NCI-H1092 (cell line): ENCODE data around the gene CRTAC1.

Experiments used
- DNase-seq: peaks from one replicate; lab custom pipeline; 2025; lab: John Stamatoyannopoulos, UW

CRTAC1 gene

DNA sequence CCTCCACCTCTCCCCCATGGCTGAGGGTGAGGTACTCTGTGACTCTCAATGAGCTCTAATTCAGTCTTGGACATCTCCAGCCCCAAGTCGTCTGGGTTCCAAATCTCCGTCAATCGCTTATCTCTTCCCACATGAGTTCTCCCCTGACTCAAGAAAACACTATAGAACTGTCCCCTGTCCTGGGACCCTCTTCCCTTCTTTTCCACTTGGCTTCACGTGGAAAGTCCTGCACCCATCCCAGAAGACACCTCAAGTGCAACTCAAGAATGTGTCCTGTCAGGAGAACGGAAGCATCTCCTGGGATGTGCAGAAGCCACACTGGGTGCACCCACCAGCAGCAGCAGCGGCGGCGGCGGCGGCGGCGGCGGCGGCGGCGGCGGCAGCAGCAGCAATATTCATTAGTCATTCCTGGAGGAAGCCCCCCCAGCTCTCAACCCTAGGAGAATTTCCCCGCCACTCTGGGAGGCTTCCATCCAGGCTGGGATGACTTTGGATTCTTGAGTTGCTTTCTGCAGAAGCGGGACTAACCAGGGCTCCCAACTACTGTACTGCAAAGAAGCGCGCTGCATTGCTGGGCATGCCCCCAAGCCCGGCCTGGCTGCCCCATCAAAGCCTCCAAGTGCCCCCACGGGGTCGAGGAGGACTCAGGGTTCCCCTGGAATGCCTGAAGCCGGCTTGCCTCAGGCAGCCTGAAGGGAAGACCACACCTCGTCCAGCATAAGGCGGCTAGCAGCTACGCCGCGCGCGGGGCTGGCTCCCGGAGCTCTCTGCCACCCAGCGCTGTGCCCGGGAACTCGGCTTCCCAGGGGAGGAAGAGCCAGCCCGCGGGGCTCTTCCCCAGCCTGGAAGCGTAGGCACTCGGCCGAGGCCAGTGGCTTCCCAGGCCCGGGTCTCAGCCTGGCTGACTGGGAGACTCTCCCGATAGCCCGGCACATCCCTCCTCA lies 1.0 kb downstream of the CRTAC1 start:
- DNase-seq, result peak; percentile 10

DNA sequence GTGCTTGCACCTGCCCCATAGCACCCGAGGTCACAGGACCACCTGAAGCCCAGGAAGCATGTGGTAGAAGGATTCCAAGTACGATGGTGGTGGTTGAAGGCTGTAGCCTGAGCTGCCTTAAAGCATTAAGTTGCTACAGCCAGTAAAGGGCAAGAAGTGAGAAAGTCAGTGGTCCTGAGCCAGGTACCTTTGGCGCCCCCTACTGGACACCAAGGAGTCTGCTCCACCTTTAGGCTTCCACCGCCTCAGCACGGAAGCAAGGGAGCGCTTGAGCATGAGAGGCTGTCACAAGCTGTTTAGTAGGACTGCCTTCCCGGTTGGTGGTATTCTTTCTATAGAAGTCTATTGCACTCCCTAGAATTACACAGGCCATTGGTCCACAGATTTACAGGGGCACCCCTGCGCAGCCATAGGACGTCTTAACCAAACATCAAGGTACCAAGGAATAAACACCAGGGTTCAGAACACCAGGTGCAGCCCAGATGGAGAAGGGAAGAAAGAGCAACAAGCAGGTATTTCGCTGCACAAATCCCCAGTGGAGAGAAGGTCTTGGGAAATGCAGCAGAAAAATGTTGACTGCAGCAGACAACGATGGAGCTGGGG lies 2.2 kb downstream of the CRTAC1 start:
- DNase-seq, result peak; percentile 28

DNA sequence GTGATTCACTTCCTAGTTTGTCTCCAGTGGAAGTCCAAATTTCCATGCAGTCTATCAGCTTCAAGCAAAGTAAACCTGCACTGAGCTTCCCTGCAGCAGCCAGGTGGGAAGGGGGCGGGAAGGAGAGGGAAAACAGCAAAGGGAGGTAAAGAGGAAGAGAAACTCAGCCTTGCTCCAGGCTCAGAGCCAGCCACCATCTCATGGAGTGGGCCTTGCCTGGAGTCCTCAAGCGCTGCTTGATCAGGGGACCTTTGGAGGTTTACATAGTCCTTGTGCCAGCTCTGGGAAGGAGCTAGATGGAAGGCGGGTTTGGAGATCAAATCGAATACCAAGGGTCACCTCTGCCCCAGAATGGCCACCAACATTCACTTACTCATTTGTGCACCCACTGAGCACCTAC lies 7.4 kb downstream of the CRTAC1 start:
- DNase-seq, result no peak

DNA sequence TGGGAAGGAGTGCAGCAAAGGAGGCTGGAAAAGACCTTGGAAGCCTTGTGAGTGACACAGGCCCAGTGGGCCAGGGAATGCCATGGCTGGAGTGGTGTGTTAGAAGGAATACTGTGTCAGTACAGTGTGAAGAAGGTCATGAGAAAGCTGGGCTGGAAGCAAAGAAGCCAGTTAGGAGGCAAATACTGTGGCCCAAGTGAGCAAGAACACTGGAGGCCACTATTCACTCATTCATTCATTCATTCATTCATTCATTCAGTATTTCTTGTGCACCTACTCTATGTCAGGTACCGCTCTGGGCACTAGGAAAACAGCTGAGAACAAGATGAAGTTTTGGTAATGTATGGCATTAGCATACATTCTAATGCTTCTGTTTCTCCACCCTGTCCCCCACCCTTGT lies 9.6 kb downstream of the CRTAC1 start:
- DNase-seq, result no peak

DNA sequence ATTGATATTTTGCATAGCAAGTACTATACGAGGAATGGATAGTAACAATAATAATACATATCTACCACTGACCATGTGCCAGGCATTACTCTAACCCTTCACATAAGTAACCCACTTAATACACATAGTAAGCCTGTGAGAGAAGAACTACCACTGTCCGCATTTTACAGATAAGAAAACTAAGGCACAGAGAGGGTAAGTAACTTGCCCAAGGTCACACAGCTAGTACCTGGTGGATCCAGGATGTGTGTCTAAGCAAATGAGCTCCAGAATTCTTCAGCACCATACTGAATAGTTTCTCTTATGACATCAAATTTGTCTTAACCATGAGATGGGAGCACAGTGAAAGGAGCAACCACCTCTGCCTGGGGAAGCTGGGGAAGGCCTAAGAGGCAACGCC lies 10.2 kb downstream of the CRTAC1 start:
- DNase-seq, result no peak

DNA sequence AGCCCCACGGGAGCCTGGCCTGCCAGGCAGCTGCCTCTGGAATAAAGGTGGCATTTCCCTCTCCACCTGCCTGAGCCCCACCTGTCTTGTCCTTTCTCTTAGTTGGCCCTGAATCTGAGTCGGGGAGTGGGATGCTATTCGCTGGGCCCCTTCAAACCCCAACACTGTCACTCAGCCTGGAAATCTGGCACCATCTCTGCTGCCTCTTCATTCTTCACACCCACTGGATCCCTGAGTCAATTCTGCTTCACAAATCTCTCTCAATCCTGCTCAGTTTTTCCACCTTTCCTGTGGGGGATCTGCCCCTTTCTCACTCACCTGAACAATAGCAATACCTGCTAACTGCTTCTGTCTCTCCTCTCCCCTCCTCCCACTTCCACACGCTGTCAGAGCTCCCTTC lies 10.6 kb downstream of the CRTAC1 start:
- no peak for DNase-seq

DNA sequence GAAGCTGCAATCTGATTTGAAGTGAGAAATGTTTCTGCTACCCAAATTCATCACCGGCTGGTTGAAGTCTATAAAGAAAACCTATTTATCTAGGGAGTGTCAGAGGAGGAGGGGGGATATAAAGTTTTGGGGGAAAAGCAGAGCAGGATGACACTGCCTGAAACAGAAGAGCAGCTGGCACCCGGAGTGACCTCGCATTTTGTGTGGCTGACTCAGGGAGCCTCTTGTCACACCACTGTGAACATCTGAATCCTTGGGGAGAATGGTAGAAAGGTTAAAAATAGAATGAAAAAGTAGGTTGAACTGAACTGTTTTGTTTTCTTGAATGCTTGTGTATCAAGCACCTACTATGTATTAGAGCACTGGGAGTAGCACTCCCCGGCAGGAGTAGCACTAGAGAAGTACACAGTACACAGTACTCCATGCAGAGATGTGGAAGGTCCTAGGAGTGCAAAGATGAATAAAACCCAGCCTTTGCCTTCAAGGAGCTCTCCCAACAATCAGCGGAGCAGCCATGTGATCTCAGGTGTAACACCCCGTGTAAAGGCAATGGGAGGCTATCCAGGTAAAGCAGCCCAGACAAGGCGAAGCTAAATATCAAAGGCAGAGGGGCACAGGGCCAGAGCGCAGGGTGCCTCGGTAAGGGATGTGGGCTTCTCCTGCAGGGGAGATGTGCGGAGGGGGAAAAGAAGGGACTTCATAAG lies 13.5 kb downstream of the CRTAC1 start:
- no peak for DNase-seq

DNA sequence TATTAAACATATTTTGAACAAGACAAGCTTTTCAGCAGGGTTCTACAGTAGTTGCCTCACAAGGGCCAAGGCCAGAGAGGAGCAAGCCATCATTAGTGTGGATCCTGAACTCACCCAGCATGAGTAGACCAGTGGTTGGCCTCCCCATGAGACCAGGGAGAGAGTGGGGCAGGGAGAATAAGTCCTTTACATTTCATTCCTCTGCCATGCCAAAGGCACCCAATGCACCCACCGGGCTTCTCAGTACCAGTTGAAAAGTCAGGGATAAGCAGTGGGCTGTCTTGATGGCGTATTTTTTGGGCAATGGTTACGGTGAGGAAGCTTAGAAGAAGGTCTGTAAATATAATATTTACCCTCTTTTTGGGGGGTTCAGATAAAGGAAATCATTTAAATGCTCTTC lies 16.6 kb downstream of the CRTAC1 start:
- DNase-seq, result no peak

DNA sequence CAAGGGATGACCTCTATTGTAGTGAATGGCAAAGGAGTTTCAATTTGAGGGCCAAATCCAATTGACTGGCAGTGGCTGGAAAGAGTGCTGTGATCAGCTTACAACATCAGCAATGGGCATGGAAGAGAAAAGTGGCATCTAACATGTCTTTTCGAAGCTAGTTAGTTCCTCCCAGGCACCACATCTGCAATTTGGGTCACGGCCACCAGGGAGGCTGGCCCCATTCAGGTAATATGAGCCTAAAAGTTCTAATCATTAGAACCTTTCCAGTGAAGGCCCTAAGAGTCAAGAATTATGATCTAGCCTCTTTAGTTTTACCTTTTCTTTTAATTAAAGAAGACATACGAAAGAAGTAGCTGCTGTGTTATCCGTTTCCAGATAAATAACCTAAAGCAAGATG lies 17.3 kb downstream of the CRTAC1 start:
- no peak for DNase-seq

DNA sequence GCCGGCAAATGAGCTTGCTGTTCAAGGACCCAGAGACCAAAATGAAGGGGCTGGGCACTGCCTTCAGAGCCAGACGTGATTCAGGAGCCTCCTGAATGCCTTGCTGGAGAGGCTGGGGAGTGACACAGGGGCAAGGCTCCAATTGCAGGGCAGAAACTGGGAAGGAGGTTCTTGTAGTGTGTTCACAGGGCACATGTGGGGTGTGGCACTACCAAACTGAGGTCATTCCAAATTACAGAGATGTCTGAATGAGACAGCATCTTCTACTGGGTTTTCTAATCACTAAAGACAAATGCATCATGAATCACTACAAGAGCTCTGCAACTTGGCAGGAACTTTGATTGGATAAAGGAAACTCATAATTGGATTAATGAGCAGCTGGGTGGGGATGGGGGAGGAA lies 17.8 kb downstream of the CRTAC1 start:
- DNase-seq, result no peak

DNA sequence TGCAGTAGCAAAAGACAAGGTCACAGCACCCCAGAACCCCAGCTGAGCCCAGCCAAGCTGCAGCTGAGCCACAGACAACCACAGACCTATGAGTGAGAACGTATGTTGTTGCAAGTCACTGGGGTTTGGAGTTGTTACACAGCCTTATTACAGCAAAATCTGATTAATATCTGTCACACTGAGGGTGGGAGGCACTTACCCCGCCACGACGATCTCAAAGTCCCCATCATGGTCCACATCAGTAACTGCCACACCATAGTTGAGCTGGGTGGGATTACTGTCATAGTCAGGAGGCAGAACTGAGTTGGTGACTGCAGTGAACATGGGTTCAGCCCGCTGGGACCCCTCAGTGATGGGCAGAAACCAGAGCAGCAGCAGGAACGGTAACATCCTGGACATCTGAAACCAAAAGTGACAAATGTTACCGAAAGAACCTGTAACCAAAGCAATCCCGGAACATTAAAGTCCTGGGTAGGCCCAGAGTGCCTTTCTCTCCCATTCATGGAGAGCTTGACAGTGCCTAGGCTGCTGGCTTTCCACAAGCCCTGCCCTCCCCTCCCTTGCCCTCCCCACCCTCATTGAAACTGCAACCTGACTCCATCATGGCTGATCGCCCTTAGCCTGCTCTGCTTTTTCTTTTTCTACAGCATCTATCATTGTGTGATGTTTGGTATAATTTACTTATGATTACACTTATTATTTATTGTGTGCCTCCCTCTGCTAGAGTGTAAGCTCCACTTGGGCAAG lies 19.3 kb downstream of the CRTAC1 start:
- DNase-seq, result no peak

DNA sequence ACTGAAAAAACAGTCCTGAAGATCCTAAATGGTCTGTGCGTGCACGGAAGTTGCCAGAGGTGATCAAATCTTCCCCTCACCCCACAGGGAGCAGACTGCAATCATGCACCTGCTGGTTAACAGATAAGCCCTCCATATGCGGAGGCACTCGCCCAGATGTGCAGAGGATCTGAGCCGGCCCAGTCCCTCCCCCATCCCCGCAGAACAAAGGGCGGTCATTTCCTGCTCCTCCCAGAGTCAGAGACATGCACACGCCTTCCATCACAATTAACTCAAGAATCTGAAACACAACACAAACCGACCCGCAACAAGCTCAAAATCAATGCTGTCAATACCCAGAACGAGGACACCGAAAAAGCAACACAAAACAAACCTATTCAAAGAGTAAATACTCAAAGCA lies 24.2 kb downstream of the CRTAC1 start:
- no peak for DNase-seq

DNA sequence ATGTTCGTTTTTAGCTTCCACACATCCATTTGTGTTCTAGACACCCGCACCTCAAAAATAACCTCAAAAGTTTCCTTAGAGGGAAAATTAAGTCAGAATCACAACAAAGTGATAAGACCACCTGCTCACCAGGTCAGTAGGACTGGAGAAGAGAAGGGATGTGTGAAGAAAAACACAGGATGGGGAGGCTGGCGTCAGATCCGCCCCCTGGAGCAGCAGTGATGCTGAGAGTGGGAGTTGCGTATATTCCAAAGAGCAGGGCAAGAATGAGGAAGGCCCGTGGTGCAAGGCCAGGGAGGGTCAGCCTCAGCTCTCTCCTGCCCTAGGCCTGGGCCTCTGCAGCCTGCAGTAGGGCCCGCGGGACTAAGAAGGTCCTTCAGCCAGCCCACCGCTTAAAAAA lies 28.7 kb downstream of the CRTAC1 start:
- DNase-seq, result no peak

DNA sequence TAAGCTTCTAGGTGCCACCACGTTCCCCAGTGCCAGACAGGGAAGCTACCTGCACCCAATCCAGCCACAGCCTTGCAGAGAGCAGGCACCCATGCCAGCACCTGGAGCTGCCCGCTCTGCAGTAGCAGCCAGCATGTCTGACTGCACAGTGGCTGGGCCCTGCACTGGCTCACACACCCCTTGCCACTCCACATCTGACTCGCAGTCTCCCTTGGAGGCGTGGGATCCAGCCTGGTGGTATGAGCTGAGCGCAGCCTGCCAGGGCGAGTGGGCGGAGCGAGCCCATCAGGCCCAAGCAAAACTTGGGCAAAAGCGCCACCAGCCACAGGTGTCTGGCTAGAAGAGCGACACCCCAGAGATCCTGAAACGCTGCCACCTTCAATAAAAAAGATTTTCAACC lies 30.1 kb downstream of the CRTAC1 start:
- no peak for DNase-seq

DNA sequence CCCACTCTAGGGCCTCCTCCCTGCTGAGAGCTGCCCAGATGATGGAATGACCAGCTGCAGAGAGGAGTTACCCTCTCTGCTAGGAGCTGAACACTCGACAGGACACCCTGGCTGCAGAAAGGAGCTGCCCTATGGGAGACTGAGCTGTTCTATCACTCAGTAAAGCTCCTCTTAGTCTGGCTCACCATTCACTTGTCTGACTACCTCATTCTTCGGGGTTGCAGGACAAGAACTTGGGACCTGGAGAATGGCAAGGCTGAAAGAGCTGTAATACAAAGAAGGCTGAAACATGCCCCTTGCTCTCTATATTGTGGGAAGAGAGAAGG lies 30.5 kb downstream of the CRTAC1 start:
- DNase-seq, result no peak

DNA sequence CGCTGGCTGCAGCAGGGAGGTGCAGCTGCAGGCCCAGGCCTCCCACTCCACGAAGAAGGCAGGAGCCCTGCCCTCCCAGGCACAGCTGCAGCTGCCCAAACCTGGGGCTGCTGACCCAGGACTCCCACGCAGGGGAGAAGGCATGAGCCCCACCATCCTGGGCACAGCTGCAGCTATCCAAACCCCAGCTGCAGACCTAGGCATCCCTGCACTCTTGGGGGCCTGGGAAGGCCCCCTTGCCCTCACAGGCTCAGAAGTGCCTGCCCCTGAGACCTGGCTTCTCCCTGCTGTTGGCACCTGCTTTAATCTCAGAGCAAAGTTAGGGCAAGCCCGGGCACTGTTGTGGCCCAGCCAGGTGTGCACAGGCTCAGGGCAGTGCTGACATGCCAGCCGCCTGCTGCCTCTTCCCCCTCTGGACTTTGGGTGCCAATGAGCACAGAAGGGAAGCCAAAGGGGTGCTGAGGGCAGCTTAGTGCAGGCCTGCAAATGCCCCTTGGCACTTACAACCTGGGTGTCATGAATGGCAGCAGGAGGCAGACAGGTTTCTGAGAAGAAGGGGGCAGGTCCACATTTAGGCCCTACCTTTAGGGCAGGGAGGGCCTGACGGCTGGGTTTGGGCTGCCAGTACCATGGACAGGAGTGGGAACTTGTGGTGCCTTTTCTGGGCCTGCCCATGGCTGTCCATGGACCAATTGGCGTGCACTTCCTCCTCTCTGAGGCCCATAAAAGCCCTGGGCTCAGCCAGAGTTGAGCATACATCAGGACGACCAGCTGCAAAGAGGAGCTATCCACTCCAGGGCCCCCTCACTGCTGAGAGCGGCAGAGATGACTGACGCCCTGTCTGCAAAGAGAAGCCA lies 31.1 kb downstream of the CRTAC1 start:
- no peak for DNase-seq

DNA sequence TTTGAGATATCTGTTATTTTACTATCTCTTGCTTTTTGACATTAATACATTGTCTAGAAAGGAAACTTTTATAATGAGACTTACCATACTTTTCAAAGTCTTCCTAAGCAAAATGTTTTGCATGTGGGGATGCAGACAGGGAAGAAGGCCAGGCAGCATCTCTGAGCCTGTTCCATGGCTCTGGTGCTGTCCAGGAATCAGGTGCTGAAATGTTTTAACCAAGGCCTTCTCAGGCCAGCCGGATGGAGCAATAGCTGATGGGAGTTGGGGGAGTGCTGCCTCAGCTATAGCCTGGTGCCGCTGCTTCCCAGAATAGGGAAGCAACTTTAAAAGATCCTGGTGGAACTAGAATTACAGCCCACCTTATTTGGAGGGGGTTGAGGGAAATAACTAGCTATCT lies 38.5 kb downstream of the CRTAC1 start:
- DNase-seq, result no peak

DNA sequence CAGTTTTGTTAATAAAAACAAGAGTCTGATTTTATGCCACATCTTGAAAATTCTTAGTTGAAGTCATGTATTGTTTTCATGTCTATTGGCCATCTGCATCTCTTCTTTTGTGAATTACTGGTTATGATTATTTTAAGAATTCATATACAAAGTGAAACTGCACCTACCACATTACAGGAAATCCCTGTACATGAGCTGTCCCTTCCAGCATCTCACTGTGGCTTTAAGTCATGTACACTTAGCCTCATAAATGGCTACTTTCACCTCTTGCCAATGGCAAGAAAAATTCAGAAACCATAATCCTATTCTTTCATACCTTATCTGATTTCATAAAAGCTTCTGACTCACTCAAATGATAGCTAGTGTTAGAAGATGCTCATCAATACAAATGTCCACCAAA lies 48.6 kb downstream of the CRTAC1 start:
- DNase-seq, result no peak

DNA sequence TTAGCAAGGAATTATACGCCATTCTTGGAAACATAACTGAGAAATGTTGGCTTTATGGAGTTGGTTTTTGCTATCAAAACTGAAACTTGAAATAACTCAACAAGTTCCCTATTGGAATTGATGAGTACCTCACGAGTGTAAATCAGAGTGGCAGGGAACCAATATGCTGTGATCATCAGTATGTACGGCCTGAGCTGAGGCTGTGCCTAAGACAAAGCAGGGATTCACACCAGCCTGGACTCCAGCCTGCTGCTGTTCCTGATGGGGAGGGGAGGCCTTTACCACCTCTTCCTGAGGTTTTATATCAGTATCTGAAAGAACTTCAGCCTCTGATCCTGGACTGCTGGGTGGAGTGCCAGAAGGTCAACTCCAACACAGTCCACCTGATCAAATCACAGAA lies 52.7 kb downstream of the CRTAC1 start:
- DNase-seq, result no peak

DNA sequence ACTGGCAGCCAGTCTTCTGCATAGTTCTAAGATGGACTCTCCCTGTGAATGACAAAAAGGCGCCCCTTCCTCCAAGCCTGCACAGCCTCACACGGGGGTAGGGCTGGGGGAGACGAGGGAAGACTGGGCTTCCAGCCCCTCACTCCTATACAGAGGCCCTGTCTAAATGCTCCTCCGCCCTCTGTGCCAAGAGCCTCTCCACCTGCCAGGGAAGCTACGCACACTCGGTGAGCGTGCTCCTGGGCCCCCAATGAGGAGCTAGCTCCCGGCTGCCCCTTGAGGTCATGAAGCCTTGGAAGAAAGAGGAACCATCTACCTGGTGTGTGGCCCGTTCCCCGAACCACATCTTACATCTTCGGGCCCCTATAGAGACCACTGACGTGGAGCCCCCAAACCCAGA lies 54.8 kb downstream of the CRTAC1 start:
- DNase-seq, result no peak
